ENCODE measurements around the gene HMHB1. TPM values are rescaled to one million over a fixed set of nuclear protein-coding genes. Genes with fewer than 3 reads are reported as not detected.

HMHB1 gene
- not detected for total RNA-seq
- not detected for polyA plus RNA-seq
- long read RNA-seq, donor 1 = 0 reads
- long read RNA-seq, donor 2 = 0 reads

GRCh38 chr5:143812085-143812705 is at the start of gene HMHB1:
HMHB1 (plus strand) TSS chr5:143812161.
- WGBS, 2 donors = 89 to 96% methylated on average over 16 of the region's 16 CpGs
- intact Hi-C loops (cut with DNase I) = no loop called here
- Histone ChIP-seq H3K4me1 (ENCODE audit: control insufficient read depth in 1 of 2, insufficient read depth in 2 of 2, low read length in 2 of 2) (no peaks in the 10 kb centered on the region), H3K36me3 (ENCODE audit: control insufficient read depth in 1 of 2, insufficient read depth in 2 of 2, low read length in 1 of 2) (no peaks in the 10 kb centered on the region), H3K4me3 (ENCODE audit: low read length in 2 of 2) (no peak within 1 kb of the TSS), H3K27ac (ENCODE audit: low read depth in 1 of 2, low read length in 2 of 2) (no peak within 1 kb of the TSS), H3K9me3 (ENCODE audit: control insufficient read depth, low read length) (no peaks in the 10 kb centered on the region), H3K27me3 (ENCODE audit: control insufficient read depth in 1 of 2, insufficient read depth in 2 of 2, low read length in 1 of 2) (no peaks in the 10 kb centered on the region)
- no peak for DNase-seq
- ATAC-seq (ENCODE audit: low FRiP score) = no peak

DNA sequence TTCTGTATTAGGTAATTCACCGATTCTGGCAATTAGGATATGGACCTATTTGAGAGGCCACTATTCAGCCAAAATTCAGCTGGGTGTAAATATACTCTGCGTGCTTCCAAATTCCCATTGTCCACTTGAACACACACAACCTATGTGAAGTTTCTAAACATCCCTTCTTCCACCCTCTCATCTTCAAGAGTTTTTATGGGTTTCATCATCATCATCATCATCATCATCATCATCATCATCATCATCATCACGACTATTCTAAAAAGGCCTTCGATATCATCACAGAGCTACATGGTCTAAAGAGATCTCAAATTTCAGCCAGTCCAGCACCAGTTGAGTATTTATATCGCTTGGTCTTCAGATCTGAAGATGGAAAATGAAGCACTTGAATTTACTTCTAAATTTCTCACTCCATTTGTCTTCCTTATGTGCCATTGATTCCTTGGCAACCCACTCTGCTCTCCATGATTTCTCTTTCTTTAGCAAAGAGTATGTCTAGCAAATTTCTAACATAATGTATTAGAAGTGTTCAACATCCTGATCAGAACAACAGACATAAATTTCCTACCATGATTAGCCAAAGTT is 49.2 kb upstream of the HMHB1 start:
- no peaks in the 10 kb centered on the region for H3K27me3 ChIP-seq (ENCODE audit: control insufficient read depth in 1 of 2, insufficient read depth in 2 of 2, low read length in 1 of 2)
- intact Hi-C loops (cut with DNase I) = no loop called here
- H3K36me3 ChIP-seq (ENCODE audit: control insufficient read depth in 1 of 2, insufficient read depth in 2 of 2, low read length in 1 of 2) = no peaks in the 10 kb centered on the region
- no peaks in the 10 kb centered on the region for H3K4me1 ChIP-seq (ENCODE audit: control insufficient read depth in 1 of 2, insufficient read depth in 2 of 2, low read length in 2 of 2)
- DNase-seq = no peak
- WGBS, 2 donors = 96 to 97% methylated on average over 5 of the region's 5 CpGs
- no peak overlapping the region for H3K27ac ChIP-seq (ENCODE audit: low read depth in 1 of 2, low read length in 2 of 2)
- peaks cover 2% of the 10 kb centered on the region for H3K9me3 ChIP-seq (ENCODE audit: control insufficient read depth, low read length)
- no peak for ATAC-seq (ENCODE audit: low FRiP score)
- no peak overlapping the region for H3K4me3 ChIP-seq (ENCODE audit: low read length in 2 of 2)

- H3K4me3 ChIP-seq (ENCODE audit: low read length in 2 of 2) = no peak overlapping the region
- 86 to 91% methylated on average over 3 of the region's 3 CpGs for WGBS, 2 donors
Observed at GRCh38 chr5:143767162-143767561, 44.8 kb upstream of the HMHB1 start.

DNA sequence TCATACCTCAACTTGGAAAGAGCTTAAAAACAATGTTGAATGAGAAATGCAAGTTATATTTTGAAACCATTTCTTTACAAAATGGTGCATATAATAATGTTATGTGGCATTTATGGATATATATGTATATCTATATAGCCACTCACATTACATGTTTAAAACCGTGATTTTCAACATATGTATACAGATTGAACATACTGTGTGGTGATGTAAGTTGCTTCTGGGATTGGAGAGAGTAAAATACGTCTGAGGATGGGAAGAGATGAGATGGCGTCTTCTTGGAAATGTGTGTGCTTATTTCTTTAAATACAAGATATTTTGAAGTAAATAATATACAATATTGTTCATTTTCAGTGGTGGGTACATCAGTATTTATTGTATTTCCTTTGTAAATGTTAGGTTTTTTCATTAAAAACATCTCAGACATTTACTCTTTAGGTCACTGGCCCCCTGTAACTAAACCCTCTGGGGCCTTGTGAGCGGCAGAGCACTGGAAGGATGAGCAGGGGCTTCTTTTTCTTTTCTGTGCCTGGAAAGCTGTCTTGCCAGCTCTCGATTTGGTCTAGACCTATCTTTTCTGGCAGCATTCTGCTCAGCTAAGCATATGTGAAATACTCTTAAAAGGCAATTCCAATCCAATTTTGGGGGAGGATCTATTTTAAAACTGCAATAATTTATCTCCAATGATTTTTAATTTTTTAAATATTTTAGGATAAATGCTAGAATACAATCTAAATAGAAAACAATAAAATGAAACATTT is 42.8 kb upstream of the HMHB1 start:
- 84 to 85% methylated on average over 5 of the region's 5 CpGs for WGBS, 2 donors
- Histone ChIP-seq H3K4me3 (ENCODE audit: low read length in 2 of 2) (no peak overlapping the region), H3K36me3 (ENCODE audit: control insufficient read depth in 1 of 2, insufficient read depth in 2 of 2, low read length in 1 of 2) (no peaks in the 10 kb centered on the region), H3K4me1 (ENCODE audit: control insufficient read depth in 1 of 2, insufficient read depth in 2 of 2, low read length in 2 of 2) (no peaks in the 10 kb centered on the region), H3K27ac (ENCODE audit: low read depth in 1 of 2, low read length in 2 of 2) (no peak overlapping the region), H3K27me3 (ENCODE audit: control insufficient read depth in 1 of 2, insufficient read depth in 2 of 2, low read length in 1 of 2) (no peaks in the 10 kb centered on the region), H3K9me3 (ENCODE audit: control insufficient read depth, low read length) (no peaks in the 10 kb centered on the region)
- ATAC-seq (ENCODE audit: low FRiP score) (no peak), DNase-seq (no peak)
- intact Hi-C loops (cut with DNase I) = no loop called here

More at GRCh38 chr5:143767162-143767561, 44.8 kb upstream of the HMHB1 start:
- Histone ChIP-seq H3K27me3 (ENCODE audit: control insufficient read depth in 1 of 2, insufficient read depth in 2 of 2, low read length in 1 of 2) (no peaks in the 10 kb centered on the region), H3K27ac (ENCODE audit: low read depth in 1 of 2, low read length in 2 of 2) (no peak overlapping the region), H3K9me3 (ENCODE audit: control insufficient read depth, low read length) (peaks cover 2% of the 10 kb centered on the region), H3K4me1 (ENCODE audit: control insufficient read depth in 1 of 2, insufficient read depth in 2 of 2, low read length in 2 of 2) (no peaks in the 10 kb centered on the region), H3K36me3 (ENCODE audit: control insufficient read depth in 1 of 2, insufficient read depth in 2 of 2, low read length in 1 of 2) (no peaks in the 10 kb centered on the region)
- ATAC-seq (ENCODE audit: low FRiP score) = no peak
- DNase-seq = no peak
- intact Hi-C loops (cut with DNase I) = no loop called here

- Histone ChIP-seq H3K36me3 (ENCODE audit: control insufficient read depth in 1 of 2, insufficient read depth in 2 of 2, low read length in 1 of 2) (no peaks in the 10 kb centered on the region), H3K4me3 (ENCODE audit: low read length in 2 of 2) (no peak overlapping the region), H3K27me3 (ENCODE audit: control insufficient read depth in 1 of 2, insufficient read depth in 2 of 2, low read length in 1 of 2) (no peaks in the 10 kb centered on the region), H3K4me1 (ENCODE audit: control insufficient read depth in 1 of 2, insufficient read depth in 2 of 2, low read length in 2 of 2) (no peaks in the 10 kb centered on the region), H3K27ac (ENCODE audit: low read depth in 1 of 2, low read length in 2 of 2) (no peak overlapping the region), H3K9me3 (ENCODE audit: control insufficient read depth, low read length) (no peaks in the 10 kb centered on the region)
- 95 to 97% methylated on average over 3 of the region's 3 CpGs for WGBS, 2 donors
- ATAC-seq (ENCODE audit: low FRiP score) (no peak), DNase-seq (no peak)
- intact Hi-C loops (cut with DNase I) = no loop called here
Observed at GRCh38 chr5:143770450-143770849, 41.5 kb upstream of the HMHB1 start.

DNA sequence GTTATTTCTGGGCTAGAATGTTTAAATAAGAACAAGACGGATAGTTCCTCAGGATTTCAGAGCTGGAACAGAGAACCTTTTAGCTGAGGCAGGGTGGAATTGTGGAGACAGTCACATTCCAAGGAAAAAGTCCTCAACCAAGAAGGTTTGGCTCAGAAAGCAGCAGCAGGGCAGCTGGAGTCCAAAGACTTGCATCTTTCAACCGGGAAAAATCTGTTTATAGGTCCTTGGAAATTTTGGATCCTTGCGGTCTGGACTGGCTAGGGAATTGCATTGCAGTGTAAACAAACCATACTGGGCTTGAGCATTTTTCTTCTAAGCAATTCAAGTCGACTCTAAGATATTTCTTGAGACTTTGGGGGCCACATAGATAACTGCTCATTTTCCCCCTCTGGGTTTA is 40.8 kb upstream of the HMHB1 start:
- H3K27ac ChIP-seq (ENCODE audit: low read depth in 1 of 2, low read length in 2 of 2) = no peak overlapping the region
- ATAC-seq (ENCODE audit: low FRiP score) (no peak), DNase-seq (no peak)
- no peaks in the 10 kb centered on the region for H3K4me1 ChIP-seq (ENCODE audit: control insufficient read depth in 1 of 2, insufficient read depth in 2 of 2, low read length in 2 of 2)
- H3K4me3 ChIP-seq (ENCODE audit: low read length in 2 of 2) = no peak overlapping the region
- H3K9me3 ChIP-seq (ENCODE audit: control insufficient read depth, low read length) = no peaks in the 10 kb centered on the region
- WGBS, 2 donors = 5 to 10% methylated on average over 4 of the region's 4 CpGs
- no peaks in the 10 kb centered on the region for H3K36me3 ChIP-seq (ENCODE audit: control insufficient read depth in 1 of 2, insufficient read depth in 2 of 2, low read length in 1 of 2)
- intact Hi-C loops (cut with DNase I) = no loop called here
- no peaks in the 10 kb centered on the region for H3K27me3 ChIP-seq (ENCODE audit: control insufficient read depth in 1 of 2, insufficient read depth in 2 of 2, low read length in 1 of 2)

DNA sequence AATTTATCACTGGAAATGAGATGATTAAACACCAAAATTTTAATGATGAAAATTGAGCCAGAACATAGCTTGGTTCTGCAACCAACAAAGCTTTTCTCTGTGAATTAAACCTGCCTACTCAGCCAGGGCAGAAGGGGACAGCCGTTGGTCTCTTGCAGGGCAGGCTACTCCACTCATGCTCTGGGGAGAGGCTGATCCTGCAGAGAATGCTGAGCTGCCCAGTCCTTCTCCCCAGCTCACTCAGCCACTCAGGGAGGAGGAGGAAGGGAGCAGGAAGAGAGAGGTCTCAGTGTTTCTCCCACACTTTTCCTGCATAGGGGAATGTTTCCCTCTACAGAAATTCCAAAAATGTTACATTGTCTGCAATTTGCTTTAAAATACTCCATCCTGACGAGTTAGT is 40.4 kb upstream of the HMHB1 start:
- no peak for DNase-seq
- 52 to 60% methylated on average over 2 of the region's 2 CpGs for WGBS, 2 donors
- H3K9me3 ChIP-seq (ENCODE audit: control insufficient read depth, low read length) = no peaks in the 10 kb centered on the region

GRCh38 chr5:143772621-143773020 is 39.3 kb upstream of the HMHB1 start:
- no peaks in the 10 kb centered on the region for H3K4me1 ChIP-seq (ENCODE audit: control insufficient read depth in 1 of 2, insufficient read depth in 2 of 2, low read length in 2 of 2)
- H3K4me3 ChIP-seq (ENCODE audit: low read length in 2 of 2) = no peak overlapping the region
- 68 to 69% methylated on average over 1 of the region's 1 CpG for WGBS, 2 donors
- ATAC-seq (ENCODE audit: low FRiP score) (no peak), DNase-seq (no peak)
- H3K9me3 ChIP-seq (ENCODE audit: control insufficient read depth, low read length) = no peaks in the 10 kb centered on the region
- intact Hi-C loops (cut with DNase I) = no loop called here
- no peaks in the 10 kb centered on the region for H3K36me3 ChIP-seq (ENCODE audit: control insufficient read depth in 1 of 2, insufficient read depth in 2 of 2, low read length in 1 of 2)
- no peaks in the 10 kb centered on the region for H3K27me3 ChIP-seq (ENCODE audit: control insufficient read depth in 1 of 2, insufficient read depth in 2 of 2, low read length in 1 of 2)
- no peak overlapping the region for H3K27ac ChIP-seq (ENCODE audit: low read depth in 1 of 2, low read length in 2 of 2)

More for the DNA sequence above, 40.4 kb upstream of the HMHB1 start:
- Histone ChIP-seq H3K36me3 (ENCODE audit: control insufficient read depth in 1 of 2, insufficient read depth in 2 of 2, low read length in 1 of 2) (no peaks in the 10 kb centered on the region), H3K27me3 (ENCODE audit: control insufficient read depth in 1 of 2, insufficient read depth in 2 of 2, low read length in 1 of 2) (no peaks in the 10 kb centered on the region), H3K27ac (ENCODE audit: low read depth in 1 of 2, low read length in 2 of 2) (no peak overlapping the region), H3K4me3 (ENCODE audit: low read length in 2 of 2) (no peak overlapping the region), H3K4me1 (ENCODE audit: control insufficient read depth in 1 of 2, insufficient read depth in 2 of 2, low read length in 2 of 2) (no peaks in the 10 kb centered on the region)
- ATAC-seq (ENCODE audit: low FRiP score) = no peak
- intact Hi-C loops (cut with DNase I) = no loop called here

DNA sequence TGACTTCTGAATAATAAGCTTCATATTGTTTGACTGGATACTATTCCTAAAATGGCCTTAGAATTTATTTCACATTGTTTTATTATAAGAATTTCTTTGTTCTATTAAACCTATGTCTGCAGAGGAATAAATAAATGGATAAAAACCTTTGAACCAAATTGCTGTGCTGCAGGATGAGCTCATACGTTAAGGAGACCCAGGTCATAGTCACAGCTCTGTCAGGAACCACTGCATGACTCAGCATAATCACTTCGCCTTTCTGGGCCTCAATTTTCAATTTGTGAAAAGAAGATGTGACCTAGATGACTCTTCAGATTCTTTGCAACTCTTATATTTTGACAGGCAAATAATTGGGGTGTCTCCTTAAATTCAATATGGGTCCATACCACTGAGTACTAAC is 36.7 kb upstream of the HMHB1 start:
- no peak for DNase-seq
- no peak for ATAC-seq (ENCODE audit: low FRiP score)
- no peak overlapping the region for H3K27ac ChIP-seq (ENCODE audit: low read depth in 1 of 2, low read length in 2 of 2)
- intact Hi-C loops (cut with DNase I) = no loop called here
- H3K9me3 ChIP-seq (ENCODE audit: control insufficient read depth, low read length) = peaks cover 2% of the 10 kb centered on the region
- H3K36me3 ChIP-seq (ENCODE audit: control insufficient read depth in 1 of 2, insufficient read depth in 2 of 2, low read length in 1 of 2) = no peaks in the 10 kb centered on the region
- no peaks in the 10 kb centered on the region for H3K4me1 ChIP-seq (ENCODE audit: control insufficient read depth in 1 of 2, insufficient read depth in 2 of 2, low read length in 2 of 2)
- no peak overlapping the region for H3K4me3 ChIP-seq (ENCODE audit: low read length in 2 of 2)
- H3K27me3 ChIP-seq (ENCODE audit: control insufficient read depth in 1 of 2, insufficient read depth in 2 of 2, low read length in 1 of 2) = no peaks in the 10 kb centered on the region
- 93 to 94% methylated on average over 2 of the region's 2 CpGs for WGBS, 2 donors
